ENCODE results near the gene SYVN1.

The SYVN1 gene

DNA sequence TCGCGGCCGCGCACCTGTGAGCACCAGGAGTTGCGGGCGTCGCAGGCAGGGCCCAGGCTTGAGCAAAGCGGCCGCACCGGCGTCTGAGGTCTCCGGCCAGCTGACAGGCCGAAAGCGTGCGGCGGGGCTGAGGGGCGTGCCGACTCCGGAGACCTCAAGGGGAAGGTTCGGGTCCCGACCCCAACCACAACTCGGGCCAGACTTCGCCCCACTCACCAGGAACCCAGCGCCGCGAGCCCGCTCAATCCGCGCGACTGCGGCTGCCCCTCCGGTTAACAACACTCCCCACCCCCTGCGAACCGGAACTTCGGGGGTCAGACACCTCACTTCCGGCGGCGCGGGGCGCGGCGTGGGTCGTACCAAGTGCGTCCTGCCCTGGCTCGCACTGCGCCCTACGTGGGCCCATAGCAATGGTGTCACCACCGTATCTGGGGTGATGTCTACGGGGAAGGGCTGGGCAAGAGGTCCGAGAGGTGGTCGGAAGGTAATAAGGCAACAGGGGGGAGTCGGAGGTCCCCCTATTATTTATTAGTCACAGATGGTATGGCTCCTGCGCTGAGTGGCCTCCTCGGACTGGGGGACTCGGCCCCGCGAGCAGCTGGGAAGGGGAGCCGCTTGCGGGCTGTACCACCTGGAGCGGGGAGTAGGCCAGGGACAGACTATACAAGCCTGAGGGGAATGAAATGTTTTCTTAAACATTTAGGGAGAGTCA lies at the start of gene SYVN1:
TSS of gene SYVN1 (minus strand) at position 280 of the 712 bp plus-strand sequence. CDS start 918 bp downstream, outside the sequence.
- Histone ChIP-seq H3K27me3 (ENCODE audit: control insufficient read depth, insufficient read depth, low read length) (no peaks in the 10 kb centered on the region), H3K36me3 (ENCODE audit: control insufficient read depth, insufficient read depth, low read length) (no peaks in the 10 kb centered on the region), H3K9ac (peak within 1 kb of the TSS; percentile 93), H3K79me2 (peaks cover 10% of the 10 kb centered on the region), H3K27ac (peak within 1 kb of the TSS; percentile 100), H3K4me3 (ENCODE audit: low read depth, low read length) (peak within 1 kb of the TSS; percentile 92), H3K4me2 (ENCODE audit: low read length) (peak within 1 kb of the TSS; percentile 96), H2AFZ (peak within 1 kb of the TSS; percentile 91), H3K4me1 (peaks cover 2% of the 10 kb centered on the region), H3K9me3 (ENCODE audit: control insufficient read depth, low read length) (no peaks in the 10 kb centered on the region)
- TF ChIP-seq, protein P1, sequence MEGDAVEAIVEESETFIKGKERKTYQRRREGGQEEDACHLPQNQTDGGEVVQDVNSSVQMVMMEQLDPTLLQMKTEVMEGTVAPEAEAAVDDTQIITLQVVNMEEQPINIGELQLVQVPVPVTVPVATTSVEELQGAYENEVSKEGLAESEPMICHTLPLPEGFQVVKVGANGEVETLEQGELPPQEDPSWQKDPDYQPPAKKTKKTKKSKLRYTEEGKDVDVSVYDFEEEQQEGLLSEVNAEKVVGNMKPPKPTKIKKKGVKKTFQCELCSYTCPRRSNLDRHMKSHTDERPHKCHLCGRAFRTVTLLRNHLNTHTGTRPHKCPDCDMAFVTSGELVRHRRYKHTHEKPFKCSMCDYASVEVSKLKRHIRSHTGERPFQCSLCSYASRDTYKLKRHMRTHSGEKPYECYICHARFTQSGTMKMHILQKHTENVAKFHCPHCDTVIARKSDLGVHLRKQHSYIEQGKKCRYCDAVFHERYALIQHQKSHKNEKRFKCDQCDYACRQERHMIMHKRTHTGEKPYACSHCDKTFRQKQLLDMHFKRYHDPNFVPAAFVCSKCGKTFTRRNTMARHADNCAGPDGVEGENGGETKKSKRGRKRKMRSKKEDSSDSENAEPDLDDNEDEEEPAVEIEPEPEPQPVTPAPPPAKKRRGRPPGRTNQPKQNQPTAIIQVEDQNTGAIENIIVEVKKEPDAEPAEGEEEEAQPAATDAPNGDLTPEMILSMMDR (IDR thresholded peaks at IDR 0.05), result no peak

DNA sequence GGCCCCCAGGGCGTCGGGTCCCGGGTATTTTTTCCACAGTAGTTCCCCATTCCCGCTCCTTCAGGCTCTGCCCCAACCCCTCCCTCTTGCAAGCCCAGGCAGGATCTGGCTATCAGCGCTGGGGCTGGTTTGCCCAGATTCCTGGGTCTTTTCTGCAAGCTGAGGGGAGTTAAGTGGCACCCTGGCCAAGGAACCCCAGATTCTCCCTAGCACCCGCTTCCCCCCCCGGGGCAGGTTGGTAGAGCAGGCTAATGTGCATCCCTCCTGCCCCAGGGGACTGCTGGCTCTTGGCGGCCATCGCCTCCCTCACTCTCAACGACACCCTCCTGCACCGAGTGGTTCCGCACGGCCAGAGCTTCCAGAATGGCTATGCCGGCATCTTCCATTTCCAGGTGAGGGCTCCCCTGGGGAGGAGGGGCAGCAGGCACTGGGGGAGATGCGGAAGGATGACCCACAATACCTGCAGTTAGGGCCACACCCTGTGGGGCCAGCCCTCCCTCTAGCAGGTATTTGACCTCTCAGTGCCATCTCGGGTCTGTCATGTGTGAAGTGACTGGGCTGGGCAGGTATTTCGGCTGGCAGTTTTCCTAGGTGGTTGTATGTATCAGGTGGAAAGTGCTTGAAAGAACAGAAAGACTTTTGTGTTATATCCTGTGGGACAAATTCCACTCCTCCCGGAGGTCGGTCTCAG lies 49.0 kb upstream of the SYVN1 start:
- TF ChIP-seq, protein P1 (IDR thresholded peaks at IDR 0.05), result no peak
- H3K4me2 ChIP-seq (ENCODE audit: low read length), result peak overlapping the region; percentile 84
- peaks cover 9% of the 10 kb centered on the region for H3K4me1 ChIP-seq
- peaks cover 2% of the 10 kb centered on the region for H3K79me2 ChIP-seq
- no peaks in the 10 kb centered on the region for H3K9me3 ChIP-seq (ENCODE audit: control insufficient read depth, low read length)
- H2AFZ ChIP-seq, result no peak overlapping the region
- peak overlapping the region; percentile 90 for H3K27ac ChIP-seq
- H3K36me3 ChIP-seq (ENCODE audit: control insufficient read depth, insufficient read depth, low read length), result no peaks in the 10 kb centered on the region
- no peak overlapping the region for H3K9ac ChIP-seq
- H3K27me3 ChIP-seq (ENCODE audit: control insufficient read depth, insufficient read depth, low read length), result no peaks in the 10 kb centered on the region
- peak overlapping the region; percentile 6 for H3K4me3 ChIP-seq (ENCODE audit: low read depth, low read length)

DNA sequence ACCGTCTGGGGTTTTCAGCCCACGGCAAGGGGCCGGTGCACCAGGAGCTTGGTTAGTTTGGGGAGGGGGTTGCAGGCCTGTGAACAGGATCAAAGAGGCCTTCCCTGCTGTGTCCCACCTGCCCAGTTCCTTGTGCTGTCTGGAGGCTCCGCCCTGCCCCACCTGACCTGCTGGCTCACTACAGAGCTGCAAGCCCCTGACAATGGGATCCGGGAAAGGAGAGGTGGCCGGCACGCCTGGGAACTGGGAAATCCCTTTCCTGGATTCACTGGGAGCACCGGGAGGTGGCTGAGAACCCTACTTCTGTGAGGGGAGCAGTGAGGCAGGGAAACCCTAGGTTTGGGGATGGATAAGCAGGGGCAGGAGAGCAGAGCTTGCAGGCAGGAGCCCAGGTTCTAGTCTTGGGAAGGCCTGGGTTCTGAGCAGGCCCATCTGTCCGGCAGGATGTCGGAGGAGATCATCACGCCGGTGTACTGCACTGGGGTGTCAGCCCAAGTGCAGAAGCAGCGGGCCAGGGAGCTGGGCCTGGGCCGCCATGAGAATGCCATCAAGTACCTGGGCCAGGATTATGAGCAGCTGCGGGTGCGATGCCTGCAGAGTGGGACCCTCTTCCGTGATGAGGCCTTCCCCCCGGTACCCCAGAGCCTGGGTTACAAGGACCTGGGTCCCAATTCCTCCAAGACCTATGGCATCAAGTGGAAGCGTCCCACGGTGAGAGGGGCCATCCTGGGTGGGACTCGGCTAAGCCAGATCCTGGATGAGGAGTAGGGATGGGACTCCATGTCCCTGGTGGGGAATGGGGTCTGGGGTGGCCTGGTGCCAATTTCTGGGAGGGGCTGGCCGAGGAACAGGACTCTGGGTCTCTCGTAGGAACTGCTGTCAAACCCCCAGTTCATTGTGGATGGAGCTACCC lies 48.2 kb upstream of the SYVN1 start:
- Histone ChIP-seq H3K27ac (peak overlapping the region; percentile 90), H3K4me1 (peaks cover 9% of the 10 kb centered on the region)

DNA sequence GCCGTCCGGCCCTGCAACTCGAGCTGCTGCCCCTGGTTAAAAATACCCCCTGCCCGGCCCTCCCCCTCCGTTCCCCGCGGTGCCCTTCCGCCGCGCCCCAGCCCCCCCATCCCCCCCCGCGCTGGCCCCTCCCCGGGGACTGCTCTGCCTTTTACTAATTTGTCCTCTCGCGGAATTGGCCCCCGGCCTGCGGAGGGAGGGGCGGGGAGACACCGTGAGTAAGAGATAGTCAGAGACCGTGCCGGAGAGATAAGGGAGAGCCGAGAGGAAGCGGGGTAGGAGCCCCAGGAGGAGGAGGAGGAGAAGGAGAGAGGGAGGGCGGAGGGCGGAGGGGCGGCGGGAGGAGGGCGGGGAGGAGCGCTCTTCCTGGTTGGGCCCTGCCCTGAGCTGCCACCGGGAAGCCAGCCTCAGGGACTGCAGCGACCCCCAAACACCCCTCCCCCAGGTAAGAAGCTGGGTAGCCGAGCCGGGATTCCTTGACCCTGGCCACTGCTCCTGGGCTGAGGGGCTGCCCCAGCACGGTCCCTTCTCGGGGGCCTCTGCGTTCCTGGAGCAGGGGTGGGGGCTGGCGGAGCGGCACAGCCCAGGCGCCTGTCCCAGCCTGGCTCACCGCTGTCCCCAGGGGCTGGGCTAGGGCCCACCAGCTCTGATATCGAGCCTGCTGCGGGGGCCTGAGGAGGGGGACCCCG lies 47.4 kb upstream of the SYVN1 start, which contains the start of gene CAPN1:
TSS of gene CAPN1 (plus strand) at position 360 of the 689 bp plus-strand sequence. CDS start 774 bp downstream, outside the sequence.
- Histone ChIP-seq H3K9me3 (ENCODE audit: control insufficient read depth, low read length) (no peaks in the 10 kb centered on the region), H3K36me3 (ENCODE audit: control insufficient read depth, insufficient read depth, low read length) (no peaks in the 10 kb centered on the region), H3K79me2 (peaks cover 2% of the 10 kb centered on the region), H2AFZ (peak within 1 kb of the TSS; percentile 82), H3K9ac (peak within 1 kb of the TSS; percentile 53), H3K27ac (peak within 1 kb of the TSS; percentile 90), H3K4me3 (ENCODE audit: low read depth, low read length) (peak within 1 kb of the TSS; percentile 62), H3K4me2 (ENCODE audit: low read length) (peak within 1 kb of the TSS; percentile 84), H3K4me1 (peaks cover 4% of the 10 kb centered on the region), H3K27me3 (ENCODE audit: control insufficient read depth, insufficient read depth, low read length) (no peaks in the 10 kb centered on the region)
- TF ChIP-seq, protein P1 (IDR thresholded peaks at IDR 0.05), result no peak

More for the DNA sequence above, 48.2 kb upstream of the SYVN1 start:
- Histone ChIP-seq H3K27me3 (ENCODE audit: control insufficient read depth, insufficient read depth, low read length) (no peaks in the 10 kb centered on the region), H3K79me2 (peaks cover 2% of the 10 kb centered on the region), H3K4me3 (ENCODE audit: low read depth, low read length) (peak overlapping the region; percentile 62), H3K9ac (peak overlapping the region; percentile 53), H3K4me2 (ENCODE audit: low read length) (peak overlapping the region; percentile 84), H3K9me3 (ENCODE audit: control insufficient read depth, low read length) (no peaks in the 10 kb centered on the region), H3K36me3 (ENCODE audit: control insufficient read depth, insufficient read depth, low read length) (no peaks in the 10 kb centered on the region), H2AFZ (peak overlapping the region; percentile 75)
- TF ChIP-seq, protein P1 (IDR thresholded peaks at IDR 0.05), result no peak

Measured in parathyroid adenoma (tissue), 2 donors.